ENCODE results near the gene FAM20C.

FAM20C gene

GRCh38 chr7:191981-192649, at the start of gene FAM20C:
FAM20C (plus strand) TSS chr7:192571; CDS start chr7:193200, 629 bp downstream.
- DNase-seq (ENCODE audit: low read depth), result peak; percentile 28

GRCh38 chr7:143145-143751, 49.1 kb upstream of the FAM20C start:
- DNase-seq (ENCODE audit: low read depth), result no peak

DNA sequence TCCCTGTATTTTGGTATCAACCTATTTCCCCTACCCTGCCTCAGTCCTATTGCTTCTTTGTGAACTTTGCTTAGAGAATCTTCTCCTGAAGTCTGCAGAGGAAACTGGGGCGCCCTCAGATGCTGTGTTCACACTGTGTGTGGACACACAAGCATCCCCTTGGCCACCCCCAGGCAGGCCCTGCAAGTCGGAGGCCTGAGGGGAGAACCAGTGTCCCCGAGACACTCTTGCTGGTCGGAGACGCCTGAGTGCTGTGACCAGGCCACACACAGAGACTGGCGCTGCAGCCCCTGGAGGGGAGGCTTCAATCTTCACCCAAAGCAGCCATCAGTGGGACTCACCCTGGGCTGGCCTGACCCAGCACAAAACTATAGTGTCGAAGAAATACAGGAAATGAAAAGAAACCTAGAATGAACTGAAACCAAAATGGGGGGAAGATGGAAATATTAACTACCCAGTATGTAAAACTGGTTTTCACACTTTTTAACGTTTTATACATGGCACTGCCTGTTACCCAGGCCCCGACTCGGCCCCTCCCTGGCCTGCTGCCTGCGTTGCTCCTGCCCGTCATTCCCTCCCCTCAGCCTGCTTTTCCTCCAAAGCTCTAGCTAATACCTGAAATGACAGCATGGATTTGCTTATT, 48.4 kb upstream of the FAM20C start:
- DNase-seq (ENCODE audit: low read depth), result no peak

GRCh38 chr7:144454-144826, 47.9 kb upstream of the FAM20C start:
- DNase-seq (ENCODE audit: low read depth), result no peak

GRCh38 chr7:145863-146262, 46.5 kb upstream of the FAM20C start:
- no peak for DNase-seq (ENCODE audit: low read depth)

DNA sequence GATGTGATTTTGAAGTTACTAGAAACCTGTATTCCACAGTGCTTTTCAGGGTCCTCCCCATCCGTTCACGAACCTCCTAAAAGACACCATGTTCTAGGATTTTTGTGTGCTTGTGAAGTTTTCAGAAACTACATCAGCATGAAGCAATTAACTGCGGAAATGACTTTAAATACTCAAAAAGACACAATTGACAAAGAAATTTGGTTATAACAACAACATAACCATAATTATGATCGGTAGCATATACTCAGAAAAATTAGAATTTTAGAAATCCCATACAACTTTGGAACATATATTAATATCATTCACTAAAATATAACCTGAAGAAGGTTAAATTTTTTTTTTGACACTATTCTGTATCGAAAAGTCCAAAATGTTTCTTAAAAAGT, 43.8 kb upstream of the FAM20C start:
- no peak for DNase-seq (ENCODE audit: low read depth)

DNA sequence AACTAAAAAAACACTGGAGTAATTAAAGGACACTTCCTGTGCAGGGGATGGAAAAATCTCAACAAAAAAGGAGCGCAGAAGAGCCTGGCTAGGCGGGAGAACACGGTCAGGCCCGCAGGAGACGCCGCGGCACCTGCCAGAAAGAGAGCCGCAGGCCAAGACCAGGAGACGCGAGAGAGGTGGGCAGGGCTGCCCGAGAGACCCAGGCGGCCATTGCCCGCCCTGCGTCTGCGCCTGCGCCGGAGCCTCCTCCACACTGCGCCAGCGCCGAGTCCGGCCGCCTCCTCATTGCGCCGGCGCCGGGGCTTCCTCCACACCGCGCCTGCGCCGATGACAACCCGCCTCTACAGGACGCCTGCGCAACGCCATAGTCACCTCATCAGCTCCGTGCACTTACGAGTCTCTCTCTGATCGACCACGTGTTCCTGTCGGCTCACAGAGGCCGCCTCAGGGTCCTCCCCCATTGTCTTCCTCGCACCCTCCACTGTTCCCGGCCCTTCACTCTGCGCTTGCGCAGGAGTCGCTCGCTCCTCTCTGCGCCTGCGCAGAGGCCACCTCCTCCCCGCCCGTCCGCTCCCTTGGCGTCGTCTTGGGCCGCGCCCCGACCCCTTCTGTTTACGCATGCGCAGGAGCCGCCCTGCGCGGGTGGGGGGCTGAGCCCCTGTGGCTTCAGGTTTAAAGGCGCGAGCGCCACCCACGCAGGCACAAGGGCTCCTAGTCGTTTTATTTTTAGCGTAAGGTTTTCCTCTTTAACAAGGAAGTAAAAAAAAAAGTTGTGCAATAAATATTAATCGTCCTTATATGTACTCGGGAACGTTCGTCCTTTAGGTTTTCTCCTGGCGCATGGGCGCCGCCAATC, 43.2 kb upstream of the FAM20C start:
- peak; percentile 96 for DNase-seq (ENCODE audit: low read depth)

GRCh38 chr7:149791-150636, 42.4 kb upstream of the FAM20C start:
- DNase-seq (ENCODE audit: low read depth), result peak; percentile 18

- no peak for DNase-seq (ENCODE audit: low read depth)
Measured at GRCh38 chr7:150811-151221, 41.6 kb upstream of the FAM20C start.

DNA sequence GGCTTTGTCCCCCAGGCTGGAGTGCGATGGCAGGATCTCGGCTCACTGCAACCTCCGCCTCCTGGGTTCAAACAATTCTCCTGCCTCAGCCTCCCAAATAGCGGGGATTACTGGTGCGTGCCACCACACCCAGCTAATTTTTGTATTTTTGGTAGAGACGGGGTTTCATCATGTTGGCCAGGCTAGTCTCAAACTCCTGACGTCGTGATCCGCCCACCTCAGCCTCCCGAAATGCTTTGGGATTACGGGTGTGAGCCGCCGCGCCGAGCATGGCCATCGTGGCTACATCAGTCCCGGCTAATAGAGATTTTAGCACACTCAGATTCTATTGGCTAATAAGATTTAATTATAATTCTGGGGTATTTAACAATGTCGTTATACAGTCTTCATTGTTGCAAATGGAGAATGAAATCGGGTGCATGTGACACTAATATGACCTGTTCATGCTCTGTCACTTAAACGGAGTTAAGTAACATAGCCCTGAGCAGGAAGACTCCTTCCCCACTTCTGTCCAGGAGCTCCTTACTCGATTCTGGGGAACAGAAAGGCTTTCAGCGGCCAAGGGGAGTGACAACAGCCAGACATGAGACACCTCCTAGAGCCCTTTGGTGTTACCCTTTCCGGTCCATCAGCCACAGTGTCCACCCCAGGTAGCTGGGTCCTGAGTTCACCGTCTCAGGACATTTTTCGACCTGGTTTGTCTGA, 40.9 kb upstream of the FAM20C start:
- DNase-seq (ENCODE audit: low read depth), result no peak

GRCh38 chr7:152702-153391, 39.5 kb upstream of the FAM20C start:
- no peak for DNase-seq (ENCODE audit: low read depth)

GRCh38 chr7:153604-154003, 38.8 kb upstream of the FAM20C start:
- no peak for DNase-seq (ENCODE audit: low read depth)

- no peak for DNase-seq (ENCODE audit: low read depth)
Measured at GRCh38 chr7:154096-154799, 38.1 kb upstream of the FAM20C start.

GRCh38 chr7:155469-155900, 36.9 kb upstream of the FAM20C start:
- DNase-seq (ENCODE audit: low read depth), result no peak

- DNase-seq (ENCODE audit: low read depth), result no peak
Measured at GRCh38 chr7:156111-157007, 36.0 kb upstream of the FAM20C start.

GRCh38 chr7:157008-157310, 35.4 kb upstream of the FAM20C start:
- no peak for DNase-seq (ENCODE audit: low read depth)

- no peak for DNase-seq (ENCODE audit: low read depth)
Measured at GRCh38 chr7:157771-158625, 34.4 kb upstream of the FAM20C start.

GRCh38 chr7:158771-159170, 33.6 kb upstream of the FAM20C start:
- no peak for DNase-seq (ENCODE audit: low read depth)
